ENCODE data around the gene RPAP2.

Gene RPAP2

GRCh38 chr1:92441697-92442342 lies 143.0 kb downstream of the RPAP2 start:
- H3K9ac ChIP-seq (ENCODE audit: low read depth in 1 of 2, low read length in 2 of 2): no peak overlapping the region
- peak overlapping the region; percentile 17 to 34 for H3K27ac ChIP-seq (ENCODE audit: low read depth in 2 of 2, low read length in 2 of 2)
- H3K4me1 ChIP-seq (ENCODE audit: control insufficient read depth in 2 of 2, insufficient read depth in 2 of 2, low read length in 2 of 2): peaks cover 0 to 3% of the 10 kb centered on the region in 2 donors
- H3K27me3 ChIP-seq (ENCODE audit: control insufficient read depth in 2 of 2, insufficient read depth in 2 of 2, low read length in 2 of 2): no peaks in the 10 kb centered on the region
- peak overlapping the region; percentile 46 to 56 for H3K4me3 ChIP-seq (ENCODE audit: low read length in 2 of 2)
- H3K36me3 ChIP-seq (ENCODE audit: control insufficient read depth in 2 of 2, insufficient read depth in 2 of 2, low read length in 2 of 2): no peaks in the 10 kb centered on the region
- no peaks in the 10 kb centered on the region for H3K9me3 ChIP-seq (ENCODE audit: control insufficient read depth in 2 of 2, low read length in 2 of 2)

- Histone ChIP-seq H3K4me3 (ENCODE audit: low read length in 2 of 2) (peak overlapping the region; percentile 46 to 56), H3K27me3 (ENCODE audit: control insufficient read depth in 2 of 2, insufficient read depth in 2 of 2, low read length in 2 of 2) (no peaks in the 10 kb centered on the region), H3K9ac (ENCODE audit: low read depth in 1 of 2, low read length in 2 of 2) (no peak overlapping the region), H3K4me1 (ENCODE audit: control insufficient read depth in 2 of 2, insufficient read depth in 2 of 2, low read length in 2 of 2) (peaks cover 0 to 3% of the 10 kb centered on the region in 2 donors), H3K9me3 (ENCODE audit: control insufficient read depth in 2 of 2, low read length in 2 of 2) (no peaks in the 10 kb centered on the region), H3K27ac (ENCODE audit: low read depth in 2 of 2, low read length in 2 of 2) (no peak overlapping the region), H3K36me3 (ENCODE audit: control insufficient read depth in 2 of 2, insufficient read depth in 2 of 2, low read length in 2 of 2) (no peaks in the 10 kb centered on the region)
Measured at GRCh38 chr1:92442351-92442750, 143.5 kb downstream of the RPAP2 start.

DNA sequence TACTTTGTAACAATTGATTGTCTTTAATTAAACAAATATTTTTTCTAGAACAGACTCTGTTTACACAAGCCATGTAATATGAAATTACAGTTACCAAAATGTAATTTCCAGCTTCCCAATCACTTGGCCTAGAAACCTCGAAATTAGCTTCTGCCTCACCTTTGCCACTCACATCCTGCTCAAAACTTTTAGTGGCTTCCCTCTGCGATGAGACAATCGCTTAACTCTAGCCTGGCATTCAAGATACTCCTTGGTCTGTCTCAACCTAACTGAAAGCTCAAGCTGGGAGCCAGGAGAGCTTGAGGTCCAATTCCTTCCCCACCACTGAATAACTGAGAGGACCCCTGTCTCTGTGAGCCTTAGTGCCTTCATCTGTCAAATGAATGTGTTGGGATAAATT lies 145.0 kb downstream of the RPAP2 start:
- H3K4me1 ChIP-seq (ENCODE audit: control insufficient read depth in 2 of 2, insufficient read depth in 2 of 2, low read length in 2 of 2): peaks cover 0 to 3% of the 10 kb centered on the region in 2 donors
- H3K36me3 ChIP-seq (ENCODE audit: control insufficient read depth in 2 of 2, insufficient read depth in 2 of 2, low read length in 2 of 2): no peaks in the 10 kb centered on the region
- H3K27ac ChIP-seq (ENCODE audit: low read depth in 2 of 2, low read length in 2 of 2): no peak overlapping the region
- H3K4me3 ChIP-seq (ENCODE audit: low read length in 2 of 2): no peak overlapping the region
- H3K9ac ChIP-seq (ENCODE audit: low read depth in 1 of 2, low read length in 2 of 2): no peak overlapping the region
- no peaks in the 10 kb centered on the region for H3K9me3 ChIP-seq (ENCODE audit: control insufficient read depth in 2 of 2, low read length in 2 of 2)
- no peaks in the 10 kb centered on the region for H3K27me3 ChIP-seq (ENCODE audit: control insufficient read depth in 2 of 2, insufficient read depth in 2 of 2, low read length in 2 of 2)

- H3K9me3 ChIP-seq (ENCODE audit: control insufficient read depth in 2 of 2, low read length in 2 of 2): no peaks in the 10 kb centered on the region
Measured at GRCh38 chr1:92444351-92444750, 145.5 kb downstream of the RPAP2 start.

GRCh38 chr1:92445865-92446264 lies 147.0 kb downstream of the RPAP2 start:
- Histone ChIP-seq H3K36me3 (ENCODE audit: control insufficient read depth in 2 of 2, insufficient read depth in 2 of 2, low read length in 2 of 2) (no peaks in the 10 kb centered on the region), H3K27me3 (ENCODE audit: control insufficient read depth in 2 of 2, insufficient read depth in 2 of 2, low read length in 2 of 2) (no peaks in the 10 kb centered on the region), H3K9me3 (ENCODE audit: control insufficient read depth in 2 of 2, low read length in 2 of 2) (no peaks in the 10 kb centered on the region), H3K4me1 (ENCODE audit: control insufficient read depth in 2 of 2, insufficient read depth in 2 of 2, low read length in 2 of 2) (peaks cover 0 to 3% of the 10 kb centered on the region in 2 donors), H3K9ac (ENCODE audit: low read depth in 1 of 2, low read length in 2 of 2) (no peak overlapping the region), H3K4me3 (ENCODE audit: low read length in 2 of 2) (no peak overlapping the region), H3K27ac (ENCODE audit: low read depth in 2 of 2, low read length in 2 of 2) (no peak overlapping the region)

More at GRCh38 chr1:92444351-92444750, 145.5 kb downstream of the RPAP2 start:
- no peaks in the 10 kb centered on the region for H3K36me3 ChIP-seq (ENCODE audit: control insufficient read depth in 2 of 2, insufficient read depth in 2 of 2, low read length in 2 of 2)
- H3K9ac ChIP-seq (ENCODE audit: low read depth in 1 of 2, low read length in 2 of 2): no peak overlapping the region
- no peak overlapping the region for H3K27ac ChIP-seq (ENCODE audit: low read depth in 2 of 2, low read length in 2 of 2)
- no peak overlapping the region for H3K4me3 ChIP-seq (ENCODE audit: low read length in 2 of 2)
- no peaks in the 10 kb centered on the region for H3K27me3 ChIP-seq (ENCODE audit: control insufficient read depth in 2 of 2, insufficient read depth in 2 of 2, low read length in 2 of 2)
- peaks cover 0 to 3% of the 10 kb centered on the region in 2 donors for H3K4me1 ChIP-seq (ENCODE audit: control insufficient read depth in 2 of 2, insufficient read depth in 2 of 2, low read length in 2 of 2)

- no peak overlapping the region for H3K27ac ChIP-seq (ENCODE audit: low read depth in 2 of 2, low read length in 2 of 2)
- no peak overlapping the region for H3K9ac ChIP-seq (ENCODE audit: low read depth in 1 of 2, low read length in 2 of 2)
- no peak overlapping the region for H3K4me3 ChIP-seq (ENCODE audit: low read length in 2 of 2)
- H3K9me3 ChIP-seq (ENCODE audit: control insufficient read depth in 2 of 2, low read length in 2 of 2): no peaks in the 10 kb centered on the region
- no peaks in the 10 kb centered on the region for H3K36me3 ChIP-seq (ENCODE audit: control insufficient read depth in 2 of 2, insufficient read depth in 2 of 2, low read length in 2 of 2)
- no peaks in the 10 kb centered on the region for H3K27me3 ChIP-seq (ENCODE audit: control insufficient read depth in 2 of 2, insufficient read depth in 2 of 2, low read length in 2 of 2)
- H3K4me1 ChIP-seq (ENCODE audit: control insufficient read depth in 2 of 2, insufficient read depth in 2 of 2, low read length in 2 of 2): peaks cover 0 to 2% of the 10 kb centered on the region in 2 donors
Measured at GRCh38 chr1:92446546-92446945, 147.7 kb downstream of the RPAP2 start.

- no peaks in the 10 kb centered on the region for H3K4me1 ChIP-seq (ENCODE audit: control insufficient read depth in 2 of 2, insufficient read depth in 2 of 2, low read length in 2 of 2)
- H3K9ac ChIP-seq (ENCODE audit: low read depth in 1 of 2, low read length in 2 of 2): no peak overlapping the region
- no peaks in the 10 kb centered on the region for H3K36me3 ChIP-seq (ENCODE audit: control insufficient read depth in 2 of 2, insufficient read depth in 2 of 2, low read length in 2 of 2)
- no peaks in the 10 kb centered on the region for H3K9me3 ChIP-seq (ENCODE audit: control insufficient read depth in 2 of 2, low read length in 2 of 2)
- no peak overlapping the region for H3K27ac ChIP-seq (ENCODE audit: low read depth in 2 of 2, low read length in 2 of 2)
- no peaks in the 10 kb centered on the region for H3K27me3 ChIP-seq (ENCODE audit: control insufficient read depth in 2 of 2, insufficient read depth in 2 of 2, low read length in 2 of 2)
- no peak overlapping the region for H3K4me3 ChIP-seq (ENCODE audit: low read length in 2 of 2)
Measured at GRCh38 chr1:92447033-92447681, 148.3 kb downstream of the RPAP2 start.

- Histone ChIP-seq H3K4me1 (ENCODE audit: control insufficient read depth in 2 of 2, insufficient read depth in 2 of 2, low read length in 2 of 2) (no peaks in the 10 kb centered on the region), H3K27me3 (ENCODE audit: control insufficient read depth in 2 of 2, insufficient read depth in 2 of 2, low read length in 2 of 2) (no peaks in the 10 kb centered on the region), H3K36me3 (ENCODE audit: control insufficient read depth in 2 of 2, insufficient read depth in 2 of 2, low read length in 2 of 2) (no peaks in the 10 kb centered on the region), H3K4me3 (ENCODE audit: low read length in 2 of 2) (no peak overlapping the region), H3K27ac (ENCODE audit: low read depth in 2 of 2, low read length in 2 of 2) (no peak overlapping the region), H3K9me3 (ENCODE audit: control insufficient read depth in 2 of 2, low read length in 2 of 2) (no peaks in the 10 kb centered on the region), H3K9ac (ENCODE audit: low read depth in 1 of 2, low read length in 2 of 2) (no peak overlapping the region)
Measured at GRCh38 chr1:92447976-92448375, 149.1 kb downstream of the RPAP2 start.

All from mucosa of rectum (tissue), 2 donors.